NCI-H187 treated with DMSO at 0.1 percent for 48 hours (cell line): ENCODE measurements around the gene THPO.

ENCODE experiments used
- DNase-seq: peaks from one replicate; lab custom pipeline; 2025; lab: John Stamatoyannopoulos, UW

Gene THPO

DNA sequence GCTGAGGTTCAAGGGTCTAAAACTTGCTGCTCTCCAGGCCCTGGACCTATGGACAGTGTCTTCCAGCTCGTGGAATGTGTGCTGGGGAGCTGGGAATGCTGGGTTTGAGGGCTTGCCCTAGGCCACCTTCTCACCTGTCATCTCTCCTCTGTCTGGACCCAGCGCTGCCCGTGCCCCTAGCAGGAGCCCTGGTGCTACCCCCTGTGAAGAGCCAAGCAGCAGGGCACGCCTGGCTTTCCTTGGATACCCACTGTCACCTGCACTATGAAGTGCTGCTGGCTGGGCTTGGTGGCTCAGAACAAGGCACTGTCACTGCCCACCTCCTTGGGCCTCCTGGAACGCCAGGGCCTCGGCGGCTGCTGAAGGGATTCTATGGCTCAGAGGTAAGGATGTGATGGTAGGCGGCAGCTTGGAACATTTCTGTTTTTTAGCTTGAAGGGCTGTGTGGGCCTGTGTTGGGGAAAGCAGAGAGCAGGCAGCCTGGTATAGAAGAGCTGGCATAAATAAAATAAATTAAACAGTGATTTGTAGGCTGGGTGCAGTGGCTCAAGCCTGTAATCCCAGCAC is 6.9 kb upstream of the THPO start:
- DNase-seq = no peak

DNA sequence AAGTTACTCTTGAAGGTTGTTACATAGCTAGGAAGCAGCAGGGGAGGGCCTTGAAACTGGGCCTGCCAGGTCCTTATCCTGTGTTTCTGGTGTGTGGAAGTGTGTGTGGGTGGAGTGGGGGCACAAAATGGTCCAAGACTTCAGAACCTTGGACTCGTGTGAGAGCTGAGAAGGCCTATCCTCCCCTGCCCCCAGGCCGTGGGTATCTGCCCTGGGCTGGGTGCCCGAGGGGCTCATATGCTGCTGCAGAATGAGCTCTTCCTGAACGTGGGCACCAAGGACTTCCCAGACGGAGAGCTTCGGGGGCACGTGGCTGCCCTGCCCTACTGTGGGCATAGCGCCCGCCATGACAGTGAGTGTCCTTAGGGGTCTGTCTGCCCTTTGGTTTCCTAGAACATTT is 6.3 kb upstream of the THPO start:
- DNase-seq = no peak

DNA sequence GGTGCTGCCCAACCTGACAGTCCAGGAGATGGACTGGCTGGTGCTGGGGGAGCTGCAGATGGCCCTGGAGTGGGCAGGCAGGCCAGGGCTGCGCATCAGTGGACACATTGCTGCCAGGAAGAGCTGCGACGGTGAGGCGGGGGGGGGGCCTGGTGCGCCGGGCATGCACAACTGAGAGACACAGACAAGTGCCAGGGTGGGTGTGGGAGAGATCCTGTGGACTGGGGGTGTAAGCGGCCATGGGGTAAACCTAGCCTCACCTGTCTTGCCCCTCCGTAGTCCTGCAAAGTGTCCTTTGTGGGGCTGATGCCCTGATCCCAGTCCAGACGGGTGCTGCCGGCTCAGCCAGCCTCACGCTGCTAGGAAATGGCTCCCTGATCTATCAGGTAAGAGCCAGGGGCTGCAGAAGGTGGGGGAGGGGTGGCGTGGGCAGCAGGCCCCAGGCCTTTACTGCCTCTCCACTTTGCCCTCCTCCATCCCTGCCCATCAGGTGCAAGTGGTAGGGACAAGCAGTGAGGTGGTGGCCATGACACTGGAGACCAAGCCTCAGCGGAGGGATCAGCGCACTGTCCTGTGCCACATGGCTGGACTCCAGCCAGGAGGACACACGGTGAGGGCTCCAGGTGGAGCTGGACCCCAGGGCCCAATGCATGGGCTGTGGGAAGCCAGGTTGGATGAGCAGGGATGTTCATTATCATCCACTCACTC is 5.2 kb upstream of the THPO start:
- DNase-seq = no peak

DNA sequence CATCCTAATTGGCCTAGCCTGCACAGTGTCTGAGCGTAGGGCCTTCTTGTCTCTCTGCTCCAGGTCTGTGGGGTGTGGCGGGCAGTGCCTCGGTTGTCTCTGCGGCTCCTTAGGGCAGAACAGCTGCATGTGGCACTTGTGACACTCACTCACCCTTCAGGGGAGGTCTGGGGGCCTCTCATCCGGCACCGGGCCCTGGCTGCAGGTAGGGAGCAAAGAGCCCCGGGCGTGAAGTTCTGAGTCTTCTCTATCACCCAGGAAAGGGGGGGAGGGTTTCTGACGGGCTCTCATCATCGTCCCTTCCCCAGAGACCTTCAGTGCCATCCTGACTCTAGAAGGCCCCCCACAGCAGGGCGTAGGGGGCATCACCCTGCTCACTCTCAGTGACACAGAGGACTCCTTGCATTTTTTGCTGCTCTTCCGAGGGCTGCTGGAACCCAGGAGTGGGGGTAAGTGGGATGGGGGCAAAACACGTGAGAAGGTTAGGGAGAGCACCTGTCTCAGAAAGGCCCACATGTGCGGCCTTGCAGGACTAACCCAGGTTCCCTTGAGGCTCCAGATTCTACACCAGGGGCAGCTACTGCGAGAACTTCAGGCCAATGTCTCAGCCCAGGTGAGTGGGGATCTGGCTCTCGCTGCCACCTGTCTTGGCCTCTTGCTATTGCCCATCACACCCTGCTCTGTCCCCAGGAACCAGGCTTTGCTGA is 4.5 kb upstream of the THPO start:
- DNase-seq = no peak

DNA sequence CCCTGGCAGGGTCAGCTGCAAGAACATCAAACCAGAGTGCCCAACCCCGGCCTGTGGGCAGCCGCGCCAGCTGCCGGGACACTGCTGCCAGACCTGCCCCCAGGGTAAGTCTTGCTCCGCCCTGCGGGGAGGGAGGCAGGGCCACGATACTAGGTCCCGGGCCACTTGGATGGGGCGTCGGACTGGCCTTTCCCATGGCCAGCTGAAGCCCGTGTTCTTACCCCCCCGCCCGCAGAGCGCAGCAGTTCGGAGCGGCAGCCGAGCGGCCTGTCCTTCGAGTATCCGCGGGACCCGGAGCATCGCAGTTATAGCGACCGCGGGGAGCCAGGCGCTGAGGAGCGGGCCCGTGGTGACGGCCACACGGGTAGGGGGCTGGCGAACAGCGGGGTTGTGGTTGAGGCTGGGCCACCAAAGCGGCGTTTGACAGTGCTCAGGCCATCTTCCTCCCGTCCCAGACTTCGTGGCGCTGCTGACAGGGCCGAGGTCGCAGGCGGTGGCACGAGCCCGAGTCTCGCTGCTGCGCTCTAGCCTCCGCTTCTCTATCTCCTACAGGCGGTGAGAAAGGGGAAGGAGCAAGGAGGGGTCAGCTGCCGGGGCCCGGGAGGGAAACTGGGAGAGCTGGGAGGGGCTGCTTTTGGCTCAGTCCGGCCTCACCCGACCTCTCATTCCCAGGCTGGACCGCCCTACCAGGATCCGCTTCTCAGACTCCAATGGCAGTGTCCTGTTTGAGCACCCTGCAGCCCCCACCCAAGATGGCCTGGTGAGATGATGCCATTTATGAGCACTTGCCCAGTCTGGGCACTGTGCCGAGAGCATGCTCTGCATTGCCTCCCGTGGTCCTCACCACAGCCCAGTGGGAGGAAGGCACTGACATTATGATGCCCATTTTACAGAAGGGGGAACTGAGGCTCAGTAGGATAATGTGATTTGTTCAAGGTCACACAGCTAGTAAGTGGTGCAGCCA is 3.5 kb upstream of the THPO start:
- DNase-seq = no peak

DNA sequence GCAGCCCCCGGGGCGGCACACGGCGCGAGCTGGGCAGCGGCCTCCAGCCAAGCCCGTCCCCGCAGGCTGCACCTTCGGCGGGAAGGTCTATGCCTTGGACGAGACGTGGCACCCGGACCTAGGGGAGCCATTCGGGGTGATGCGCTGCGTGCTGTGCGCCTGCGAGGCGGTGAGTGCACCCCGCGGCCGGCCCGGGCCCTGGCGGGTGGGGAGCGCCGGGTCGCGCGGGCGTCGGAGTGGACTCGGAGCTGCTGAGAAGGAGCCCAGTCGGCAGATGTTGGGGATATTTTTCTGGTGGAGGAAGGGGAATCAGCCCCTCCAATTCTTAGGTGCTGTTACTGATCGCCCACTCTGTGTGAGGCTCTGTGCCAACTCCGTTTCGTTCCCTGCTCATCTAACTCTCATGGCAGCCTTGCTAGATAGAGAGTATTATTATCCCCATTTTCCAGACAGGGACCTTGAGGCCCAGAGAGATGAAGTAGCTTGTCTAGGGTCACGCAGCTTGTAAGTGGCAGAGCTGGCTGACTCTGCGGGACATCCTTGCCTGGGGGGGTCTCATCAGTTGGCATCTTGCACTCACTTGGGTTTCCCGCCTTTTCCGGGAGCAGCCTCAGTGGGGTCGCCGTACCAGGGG is 2.7 kb upstream of the THPO start:
- DNase-seq = no peak

DNA sequence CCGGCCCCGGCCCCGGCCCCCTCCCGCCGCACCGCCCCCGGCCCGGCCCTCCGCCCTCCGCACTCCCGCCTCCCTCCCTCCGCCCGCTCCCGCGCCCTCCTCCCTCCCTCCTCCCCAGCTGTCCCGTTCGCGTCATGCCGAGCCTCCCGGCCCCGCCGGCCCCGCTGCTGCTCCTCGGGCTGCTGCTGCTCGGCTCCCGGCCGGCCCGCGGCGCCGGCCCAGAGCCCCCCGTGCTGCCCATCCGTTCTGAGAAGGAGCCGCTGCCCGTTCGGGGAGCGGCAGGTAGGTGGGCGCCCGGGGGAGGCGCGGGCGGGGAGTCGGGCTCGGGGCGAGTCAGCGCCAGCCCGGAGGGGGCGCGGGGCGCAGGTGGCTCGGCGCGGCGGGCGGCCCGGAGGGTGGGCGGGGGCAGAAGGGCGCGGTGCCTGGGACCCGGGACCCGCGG is 2.2 kb upstream of the THPO start:
- no peak for DNase-seq

DNA sequence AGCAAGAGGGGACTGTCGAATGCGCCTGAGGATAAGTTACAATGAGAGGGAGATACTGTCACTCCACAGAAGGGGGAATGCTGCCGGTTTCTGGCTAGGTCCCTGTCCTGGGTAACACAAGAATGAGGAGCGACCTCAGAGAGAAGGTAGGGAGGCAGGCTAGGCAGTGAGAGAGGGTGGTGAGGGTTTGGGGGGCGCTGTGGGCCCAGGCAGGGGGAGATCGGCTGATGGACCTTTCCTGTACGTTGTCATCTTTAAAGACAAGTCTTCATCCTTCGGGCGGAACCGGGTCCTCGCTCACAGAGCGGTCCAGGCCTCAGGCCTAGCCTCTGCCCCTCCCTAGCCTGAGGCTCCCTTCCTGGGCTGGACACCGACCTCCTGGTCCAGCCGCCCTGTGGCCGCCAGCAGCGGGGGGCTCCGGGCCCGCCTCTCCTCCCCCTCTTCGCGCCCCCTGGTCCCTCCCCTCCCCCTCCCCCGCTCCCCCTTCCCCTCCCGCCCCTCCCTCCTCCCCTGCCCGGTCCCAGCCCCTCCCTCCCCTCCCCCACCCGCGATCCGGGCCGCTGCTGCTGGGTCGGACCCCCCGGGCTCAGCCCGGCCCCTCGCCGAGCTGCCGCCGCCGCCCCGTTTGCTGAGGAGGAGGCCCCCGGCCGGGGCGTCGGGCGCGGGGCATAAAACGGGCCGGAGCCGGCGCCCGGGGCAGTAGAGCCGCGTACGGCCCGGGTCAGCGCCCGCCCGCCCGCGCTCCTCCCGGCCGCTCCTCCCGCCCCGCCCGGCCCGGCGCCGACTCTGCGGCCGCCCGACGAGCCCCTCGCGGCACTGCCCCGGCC is 1.6 kb upstream of the THPO start, which contains the start of gene CHRD:
CHRD (plus strand) TSS at position 697 of the 827 bp plus-strand sequence. CDS start 265 bp downstream, outside the sequence.
- no peak for DNase-seq

DNA sequence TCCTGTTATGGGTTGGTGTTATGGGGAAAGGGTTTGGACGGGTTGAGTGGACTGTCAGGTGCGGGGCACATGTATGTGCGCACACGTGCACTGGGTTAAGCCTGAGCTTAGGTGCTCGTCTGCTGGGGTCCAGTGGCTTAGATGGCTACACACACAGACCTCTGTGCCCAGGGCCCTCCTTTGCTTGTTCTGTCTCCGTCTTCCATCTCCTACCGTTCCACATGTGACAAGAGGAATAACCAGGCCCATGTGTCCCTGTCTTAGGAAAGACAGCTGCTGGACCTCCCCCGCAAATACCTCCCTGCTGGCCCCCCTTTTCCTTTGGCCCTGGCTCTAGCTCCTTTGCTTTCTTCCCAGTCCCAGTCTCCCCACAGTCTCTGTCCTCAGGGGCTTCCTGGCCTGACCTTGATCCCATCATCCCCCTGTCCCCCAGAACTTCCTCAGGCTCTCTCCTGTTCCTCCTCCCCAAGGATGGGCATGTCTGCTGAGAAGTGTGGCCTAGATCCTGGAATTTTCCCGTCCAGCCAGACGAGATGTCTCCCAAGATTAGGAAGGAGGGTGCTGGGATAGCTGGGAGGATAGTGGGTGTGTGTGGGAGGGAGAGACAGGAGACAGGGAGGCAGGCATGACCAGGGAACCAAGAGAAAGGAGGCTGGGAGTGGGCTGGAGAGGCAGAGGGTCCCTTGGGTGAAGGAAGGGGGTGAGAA is 797 bp upstream of the THPO start:
- DNase-seq = no peak

DNA sequence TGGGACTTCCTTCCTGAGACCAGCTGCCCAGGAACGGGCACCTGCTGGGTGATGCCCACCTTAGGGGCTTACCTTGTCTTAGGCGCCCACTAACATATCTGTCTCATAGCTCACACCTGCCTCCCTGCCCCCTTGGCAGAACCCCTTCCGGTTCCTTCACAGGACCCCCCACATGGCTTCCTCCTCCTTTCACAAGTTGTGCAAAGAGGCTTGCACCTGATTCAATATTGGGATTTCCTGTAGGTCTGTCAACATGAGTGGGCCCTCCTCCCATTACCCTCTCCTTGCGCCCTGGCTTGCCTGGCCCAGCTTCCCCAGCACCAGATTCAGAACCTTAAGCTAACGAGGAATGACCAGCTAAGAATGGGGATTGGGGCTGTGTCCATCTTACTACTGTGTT is 633 bp downstream of the THPO start:
- no peak for DNase-seq

DNA sequence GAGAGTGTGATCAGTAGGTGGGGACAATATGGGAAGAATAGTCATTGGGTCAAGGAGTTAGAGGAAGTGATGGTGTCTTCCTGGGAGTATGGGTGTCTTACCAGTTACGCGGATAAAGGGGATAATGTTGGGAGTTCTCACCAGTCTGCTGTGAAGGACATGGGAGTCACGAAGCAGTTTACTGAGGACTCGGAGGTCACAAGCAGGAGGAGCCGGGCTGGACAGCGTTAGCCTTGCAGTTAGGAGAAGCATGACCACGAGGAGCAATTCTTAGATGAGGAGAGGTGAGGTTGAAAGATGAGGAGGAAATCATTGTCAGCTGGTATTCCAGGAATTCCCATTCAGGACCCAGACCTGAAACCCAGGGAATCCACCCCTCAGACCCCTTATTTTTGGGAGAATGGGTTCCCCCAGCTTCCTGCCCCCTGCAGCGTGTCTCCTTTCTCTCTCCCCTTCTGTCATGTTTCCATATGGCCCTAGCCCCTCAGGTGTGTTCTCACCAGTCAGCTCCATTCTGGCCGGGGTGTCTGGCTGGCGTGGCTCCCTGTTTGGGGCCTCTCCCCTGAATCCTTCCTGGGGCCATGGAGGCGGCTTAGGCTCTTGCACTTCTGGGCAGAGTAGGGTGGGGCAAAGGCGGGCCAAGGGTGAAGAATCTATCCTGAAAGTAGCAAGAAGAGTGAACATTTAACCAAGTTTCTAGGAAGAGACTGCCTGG is 2.1 kb downstream of the THPO start:
- no peak for DNase-seq

DNA sequence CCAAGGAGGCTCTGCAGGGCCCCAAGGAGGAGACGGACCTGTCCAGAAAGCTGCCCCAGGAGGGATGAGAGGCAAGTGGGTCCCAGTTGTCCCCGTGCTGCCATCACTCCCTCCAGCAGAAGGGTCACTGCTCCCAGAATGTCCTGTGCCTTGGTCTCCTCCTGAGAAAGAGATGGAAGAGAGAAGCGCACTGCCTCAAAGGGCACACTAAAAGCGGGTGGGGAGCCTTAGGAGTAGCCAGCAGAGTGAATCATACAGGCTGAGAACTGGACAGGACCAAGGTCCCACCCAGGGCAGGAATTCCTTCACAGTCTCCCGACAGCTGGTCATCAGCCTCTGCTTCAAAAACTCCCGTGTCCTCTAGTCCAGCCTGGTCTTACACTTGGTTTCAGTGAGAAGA is 4.6 kb downstream of the THPO start:
- no peak for DNase-seq

DNA sequence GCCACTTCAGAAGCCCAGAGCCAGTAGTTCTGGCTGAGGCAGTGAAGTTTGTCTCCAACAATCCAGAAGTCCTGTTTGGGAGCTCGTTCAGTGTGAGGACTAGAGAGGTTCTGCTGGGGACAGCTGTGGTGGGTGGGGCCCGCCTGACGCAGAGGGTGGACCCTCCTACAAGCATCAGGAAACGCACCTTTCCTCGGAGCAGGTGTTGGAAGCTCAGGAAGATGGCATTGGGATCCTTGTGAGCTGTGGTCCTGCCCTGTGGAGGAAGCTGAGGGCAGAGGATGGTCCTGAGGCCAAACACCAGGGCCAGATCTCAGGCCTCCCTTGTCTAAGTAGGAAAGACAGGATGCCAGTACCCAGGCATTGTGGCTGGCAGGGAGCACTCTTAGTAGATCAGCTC is 5.1 kb downstream of the THPO start:
- DNase-seq = no peak

DNA sequence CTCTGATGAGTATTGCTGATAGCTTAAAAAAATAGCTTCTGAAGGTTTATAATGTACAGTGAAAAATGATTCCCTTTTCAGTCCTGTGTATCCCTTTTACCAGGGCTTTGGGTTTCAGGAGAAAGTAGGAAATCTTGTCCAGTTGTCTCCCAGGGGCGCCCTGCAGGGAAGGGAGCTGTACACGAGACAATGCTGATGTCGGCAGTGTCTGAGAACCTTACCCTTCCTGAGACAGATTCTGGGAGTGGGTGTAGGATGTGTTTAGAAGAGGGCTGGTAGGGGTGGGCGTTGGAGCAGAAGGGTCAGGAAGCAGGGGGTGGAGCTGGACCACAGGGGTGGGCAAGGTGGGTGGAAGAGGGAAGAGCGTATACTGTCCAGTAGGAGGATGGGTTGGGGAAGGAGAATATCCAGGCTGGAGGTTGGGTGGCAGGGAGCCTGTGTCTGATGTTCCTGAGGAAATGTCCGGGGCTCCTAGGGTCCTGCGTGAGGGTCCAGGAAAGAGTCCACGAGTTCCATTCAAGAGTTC is 5.6 kb downstream of the THPO start:
- DNase-seq = no peak

DNA sequence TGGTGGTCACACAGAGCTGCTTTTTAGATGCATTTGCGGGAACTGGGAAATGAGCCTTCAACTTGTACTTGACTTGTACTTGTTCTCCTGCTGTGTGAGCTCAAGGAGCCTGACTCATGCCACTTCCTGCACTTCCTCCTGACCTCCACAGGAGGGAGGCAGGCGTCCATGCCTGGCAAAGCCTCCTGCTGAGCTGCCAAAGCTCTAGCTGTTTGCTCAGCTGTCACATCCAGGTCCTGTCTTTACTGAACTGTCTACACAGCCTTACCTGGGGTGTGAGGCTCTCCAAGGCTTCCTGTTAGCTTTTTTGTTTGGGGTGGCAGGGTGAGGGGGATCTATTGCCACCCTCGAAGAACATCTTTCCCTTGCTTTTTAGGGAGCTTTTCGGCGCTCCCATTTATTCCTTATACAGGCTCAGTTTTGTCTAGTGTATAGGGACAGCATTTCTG is 6.4 kb downstream of the THPO start:
- peak; percentile 45 for DNase-seq

DNA sequence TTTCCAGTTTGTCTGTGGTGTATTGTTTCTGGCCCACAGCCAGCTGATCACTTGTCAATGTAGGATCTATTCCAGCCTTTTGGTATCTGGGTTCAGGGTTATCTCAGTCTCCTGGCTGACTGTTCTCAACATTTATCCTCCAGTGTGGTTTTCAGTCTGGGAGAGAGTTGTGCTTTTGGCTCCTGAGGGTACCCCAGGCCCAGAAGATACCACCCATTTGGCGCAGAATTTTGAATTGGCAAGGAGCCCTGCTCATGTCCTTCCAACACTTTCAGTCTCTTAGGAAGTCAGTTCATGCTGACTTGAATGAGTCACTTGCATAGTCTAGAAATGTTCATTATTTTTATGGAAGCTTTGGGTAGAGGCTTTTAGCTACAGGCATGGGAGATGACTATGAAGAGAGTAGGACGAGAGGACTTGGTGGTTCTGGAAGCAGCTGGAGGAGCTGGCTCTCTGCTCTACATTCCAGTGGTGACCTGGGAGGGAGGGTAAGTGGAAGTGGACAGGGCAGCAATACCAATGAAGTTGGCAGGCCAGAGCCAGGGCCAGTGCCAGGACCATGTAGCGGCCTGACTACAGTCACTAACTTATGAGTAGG is 9.3 kb downstream of the THPO start:
- no peak for DNase-seq

DNA sequence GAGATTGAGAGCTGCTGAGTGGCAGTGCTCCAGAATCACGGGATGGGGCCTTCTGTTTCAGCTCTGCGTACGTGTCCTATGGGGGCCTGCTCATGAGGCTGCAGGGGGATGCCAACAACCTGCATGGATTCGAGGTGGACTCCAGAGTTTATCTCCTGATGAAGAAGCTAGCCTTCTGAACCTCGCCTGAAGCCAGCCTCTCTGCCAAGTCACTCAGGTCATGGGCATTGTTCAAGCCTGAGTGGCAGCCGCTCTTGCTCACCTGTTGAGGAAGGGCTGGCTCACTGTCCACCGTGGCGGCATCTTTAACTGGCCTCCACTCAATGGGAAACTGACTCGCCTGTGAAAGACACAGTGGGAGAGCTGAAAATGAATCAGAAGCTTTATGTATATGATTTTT is 9.9 kb downstream of the THPO start:
- DNase-seq = no peak

DNA sequence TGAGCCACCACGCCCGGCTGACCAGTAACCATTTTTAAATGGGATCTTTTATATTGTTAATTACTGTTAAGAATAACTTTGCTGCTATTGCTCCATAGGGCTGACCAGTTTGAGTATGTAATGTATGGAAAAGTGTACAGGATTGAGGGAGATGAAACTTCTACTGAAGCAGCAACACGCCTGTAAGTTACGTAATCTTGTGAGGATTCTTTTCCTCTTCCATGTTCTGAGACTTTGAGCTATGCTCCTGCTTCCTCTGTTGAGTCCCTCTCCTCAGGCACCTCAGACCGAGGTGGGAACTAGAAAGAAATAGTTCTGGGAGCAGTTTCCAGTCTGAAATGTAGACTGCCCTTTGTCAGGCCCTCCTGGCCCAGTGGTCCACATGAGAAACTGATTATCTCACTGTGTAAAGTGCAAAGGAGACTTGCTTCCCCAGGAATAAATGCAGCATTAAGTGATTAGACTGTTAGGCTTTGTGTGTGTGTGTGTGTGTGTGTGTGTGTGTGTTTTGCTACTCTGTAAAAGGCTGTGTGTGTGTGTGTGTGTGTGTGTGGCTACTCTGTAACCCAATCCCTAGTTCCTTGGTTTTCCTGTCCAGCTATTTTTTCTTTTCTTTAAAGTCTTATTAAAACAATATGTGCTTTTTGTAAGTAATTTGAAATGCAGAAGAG is 11.3 kb downstream of the THPO start:
- no peak for DNase-seq
